GM04504 (cell line): ENCODE data around the gene PPP1R37.
"Not testable (repeated sequence)": the region's sequence is repeated elsewhere in the genome, so short reads cannot be mapped to it uniquely, and the experiment has no call there.

Source experiments
- DNase-seq: peaks from one replicate; pipeline ENCODE4 v3.0.0-alpha.2; 2012; ENCODE audit warnings: low read depth

Gene PPP1R37

GRCh38 chr19:45115809-45116615 lies 23.0 kb downstream of the PPP1R37 start:
- no peak for DNase-seq

- no peak for DNase-seq
Measured at GRCh38 chr19:45117167-45117594, 24.2 kb downstream of the PPP1R37 start.

- no peak for DNase-seq
Measured at GRCh38 chr19:45117671-45118070, 24.7 kb downstream of the PPP1R37 start.

GRCh38 chr19:45118106-45118505 lies 25.1 kb downstream of the PPP1R37 start:
- DNase-seq = no peak

- not testable (repeated sequence) for DNase-seq
Measured at GRCh38 chr19:45118591-45119355, 25.8 kb downstream of the PPP1R37 start.

- no peak for DNase-seq
Measured at GRCh38 chr19:45119582-45119981, 26.6 kb downstream of the PPP1R37 start.

GRCh38 chr19:45121827-45122345 lies 28.9 kb downstream of the PPP1R37 start:
- no peak for DNase-seq

- no peak for DNase-seq
Measured at GRCh38 chr19:45122832-45123231, 29.9 kb downstream of the PPP1R37 start.

- no peak for DNase-seq
Measured at GRCh38 chr19:45123440-45123850, 30.5 kb downstream of the PPP1R37 start.

GRCh38 chr19:45124021-45124420 lies 31.0 kb downstream of the PPP1R37 start:
- no peak for DNase-seq

GRCh38 chr19:45125360-45125759 lies 32.4 kb downstream of the PPP1R37 start:
- DNase-seq = no peak

- DNase-seq = peak; percentile 19
Measured at GRCh38 chr19:45125975-45126493, 33.1 kb downstream of the PPP1R37 start.

- no peak for DNase-seq
Measured at GRCh38 chr19:45126654-45127053, 33.7 kb downstream of the PPP1R37 start.

- no peak for DNase-seq
Measured at GRCh38 chr19:45128146-45128545, 35.2 kb downstream of the PPP1R37 start.

GRCh38 chr19:45128806-45129205 lies 35.8 kb downstream of the PPP1R37 start:
- no peak for DNase-seq

GRCh38 chr19:45130236-45130635 lies 37.3 kb downstream of the PPP1R37 start:
- DNase-seq = no peak

GRCh38 chr19:45130888-45131615 lies 38.1 kb downstream of the PPP1R37 start:
- DNase-seq = no peak

GRCh38 chr19:45133661-45134060 lies 40.7 kb downstream of the PPP1R37 start:
- DNase-seq = no peak

GRCh38 chr19:45135176-45135885 lies 42.4 kb downstream of the PPP1R37 start:
- no peak for DNase-seq

- DNase-seq = no peak
Measured at GRCh38 chr19:45136507-45137178, 43.7 kb downstream of the PPP1R37 start.
